Body of pancreas (tissue), 4 donors: ENCODE results near the gene IRF2BP1. TPM values are rescaled to one million over a fixed set of nuclear protein-coding genes. Genes with fewer than 3 reads are reported as not detected.

ENCODE experiments used
- ATAC-seq: fragments of 150-250 bp; one replicate; pipeline ENCODE4 v1.9.1; 2016
- DNase-seq, 4 donors: peaks; one replicate each; pipeline ENCODE4 v3.0.0-alpha.2; 2019
- H3K27ac ChIP-seq, 4 donors: fragments of 200-600 bp; sonication (generic); 1 replicate in 3 of 4; 2 replicates in 1 of 4; pipeline versions ENCODE4 v1.5.1 to v1.6.1; 2016 to 2019; ENCODE audit warnings: mild to moderate bottlenecking in 1 of 4, mixed read lengths in 1 of 4, moderate library complexity in 1 of 4
- H3K27me3 ChIP-seq, 2 donors: fragments of 200-600 bp; sonication (generic); one replicate each; pipeline ENCODE4 v1.6.0; 2016; ENCODE audit warnings: mild to moderate bottlenecking in 1 of 2
- H3K36me3 ChIP-seq, 2 donors: fragments of 200-600 bp; sonication (generic); replicated peaks in 1 of 2; 2 replicates each; pipeline ENCODE4 v1.5.1; 2016; ENCODE audit warnings: low read depth in 2 of 2; ENCODE audit not compliant: insufficient read depth in 1 of 2
- H3K4me1 ChIP-seq: fragments of 200-600 bp; sonication (generic); one replicate; pipeline ENCODE4 v1.6.0; 2016
- H3K4me3 ChIP-seq, 2 donors: fragments of 200-600 bp; sonication (generic); 1 replicate in 1 of 2; 2 replicates in 1 of 2; pipeline ENCODE4 v1.5.1; 2016 to 2019
- H3K9me3 ChIP-seq, 3 donors: fragments of 200-600 bp; sonication (generic); 1 replicate in 2 of 3; 2 replicates in 1 of 3; pipeline ENCODE4 v1.5.1; 2016
- CTCF ChIP-seq, 7 experiments: fragments of 450-650 bp in 4 of 7; fragments of 200-600 bp in 3 of 7; sonication (generic) in 3 of 7; IDR thresholded peaks; one replicate each; pipeline ENCODE4 v1.5.1; 2016 to 2019; ENCODE audit warnings: antibody characterized with exemption in 7 of 7
- POLR2A ChIP-seq, 3 donors: fragments of 450-650 bp; IDR thresholded peaks; one replicate each; pipeline ENCODE4 v1.6.1; 2016; ENCODE audit warnings: antibody characterized with exemption in 3 of 3, mild to moderate bottlenecking in 2 of 3
- WGBS, 2 donors: methylation state at CpG; one replicate each; pipeline ENCODE4 v1.1.5; 2017; 5-methylcytosine and 5-hydroxymethylcytosine counted together
- intact Hi-C: fragments of 100-400 bp; cut with DNase I; formaldehyde crosslinking; loops from one replicate; pipeline ENCODE4 v1.15.1; 2023
- total RNA-seq, 2 donors: library from RNA; depleted of rRNA; stranded (reverse); fragments of >200 nt; gene quantifications; one replicate each; pipeline ENCODE4 v1.1.0, GENCODE V29; 2016

IRF2BP1 gene
- total RNA-seq, 2 donors from 2014 or later = 24.1 to 25.1 TPM

- TF ChIP-seq POLR2A (IDR thresholded peaks at IDR 0.05) (peak; percentile 45 to 76 (median 71)), CTCF (IDR thresholded peaks at IDR 0.05) (peak; percentile 96 to 100 (median 100))
- H3K36me3 ChIP-seq = no peaks in the 10 kb centered on the region
- no peaks in the 10 kb centered on the region for H3K27me3 ChIP-seq
- H3K27ac ChIP-seq = peak overlapping the region; percentile 94 to 97 (median 95)
- H3K4me1 ChIP-seq = peaks cover 79% of the 10 kb centered on the region
- peak; percentile 97 to 99 (median 99) for DNase-seq
- ATAC-seq = peak; percentile 62
- peak overlapping the region in 1 of 2 donors; percentile 1 for H3K4me3 ChIP-seq
- 5 to 7% methylated on average over 16 to 47 of the region's 47 CpGs for WGBS, 2 donors
- no peaks in the 10 kb centered on the region for H3K9me3 ChIP-seq
- intact Hi-C loops = no loop called here
Observed at GRCh38 chr19:45882652-45883585, 3.0 kb downstream of the IRF2BP1 start.

- Histone ChIP-seq H3K36me3 (no peaks in the 10 kb centered on the region), H3K4me1 (peaks cover 86% of the 10 kb centered on the region), H3K9me3 (no peaks in the 10 kb centered on the region), H3K4me3 (peak overlapping the region in 1 of 2 donors; percentile 1), H3K27ac (peak overlapping the region; percentile 94 to 97 (median 95)), H3K27me3 (no peaks in the 10 kb centered on the region)
- DNase-seq (peak; percentile 81 to 90 (median 88)), ATAC-seq (peak; percentile 54)
- WGBS, 2 donors = 10 to 19% methylated on average over 4 of the region's 4 CpGs
- peak; percentile 38 to 70 (median 60) for TF ChIP-seq POLR2A (IDR thresholded peaks at IDR 0.05)
- TF ChIP-seq CTCF (IDR thresholded peaks at IDR 0.05) = no peak
- intact Hi-C loops = no loop called here
Observed at GRCh38 chr19:45881909-45882528, 3.9 kb downstream of the IRF2BP1 start.

GRCh38 chr19:45881082-45881908, 4.6 kb downstream of the IRF2BP1 start:
- no peak overlapping the region for H3K4me3 ChIP-seq
- no peaks in the 10 kb centered on the region for H3K9me3 ChIP-seq
- intact Hi-C loops = no loop called here
- ATAC-seq (peak; percentile 16), DNase-seq (peak; percentile 42 to 77 (median 54))
- peak overlapping the region; percentile 94 to 97 (median 95) for H3K27ac ChIP-seq
- no peaks in the 10 kb centered on the region for H3K36me3 ChIP-seq
- H3K27me3 ChIP-seq = no peaks in the 10 kb centered on the region
- TF ChIP-seq POLR2A (IDR thresholded peaks at IDR 0.05) = no peak
- TF ChIP-seq CTCF (IDR thresholded peaks at IDR 0.05) = no peak
- 29 to 36% methylated on average over 10 of the region's 10 CpGs for WGBS, 2 donors
- H3K4me1 ChIP-seq = peaks cover 89% of the 10 kb centered on the region

GRCh38 chr19:45879971-45880370, 6.0 kb downstream of the IRF2BP1 start:
- ATAC-seq (no peak), DNase-seq (no peak)
- peak overlapping the region; percentile 79 to 96 (median 90) for H3K27ac ChIP-seq
- no peak for TF ChIP-seq POLR2A (IDR thresholded peaks at IDR 0.05)
- no peak for TF ChIP-seq CTCF (IDR thresholded peaks at IDR 0.05)
- no peak overlapping the region for H3K4me3 ChIP-seq
- intact Hi-C loops = no loop called here
- no peaks in the 10 kb centered on the region for H3K9me3 ChIP-seq
- H3K4me1 ChIP-seq = peaks cover 96% of the 10 kb centered on the region
- no peaks in the 10 kb centered on the region for H3K27me3 ChIP-seq
- no peaks in the 10 kb centered on the region for H3K36me3 ChIP-seq
- WGBS, 2 donors = 39 to 55% methylated on average over 2 of the region's 2 CpGs
